B cell (primary cell): ENCODE measurements around the gene PTCRA. TPM values are rescaled to one million over a fixed set of nuclear protein-coding genes. Genes with fewer than 3 reads are reported as not detected.

Source experiments
- ATAC-seq: fragments of 200-7000 bp; cut with Tn5 transposase; one replicate; pipeline ENCODE4 v1.10.0; 2021; ENCODE audit warnings: low read depth, mild to moderate bottlenecking, moderate number of reproducible peaks, moderate library complexity
- CTCF ChIA-PET: fragments of 350-600 bp; sonication (Branson Sonifier 250); formaldehyde crosslinking; loops from one replicate; lab custom pipeline; 2021; ENCODE audit warnings: antibody characterized with exemption, inconsistent platforms; lab: Charles Lee
- POLR2A ChIA-PET: fragments of 350-600 bp; sonication (Branson Sonifier 250); formaldehyde crosslinking; loops from one replicate; lab custom pipeline; 2021; ENCODE audit warnings: antibody characterized with exemption; lab: Charles Lee
- DNase-seq: peaks from one replicate; pipeline ENCODE4 v3.0.0; 2013
- H2AFZ ChIP-seq: 2 replicates; pipeline ENCODE4 v1.6.1; 2012; ENCODE audit warnings: mild to moderate bottlenecking, low read depth, low read length; ENCODE audit not compliant: insufficient read depth, poor library complexity, severe bottlenecking
- H3K27ac ChIP-seq, 2 donors: 1 replicate in 1 of 2; 2 replicates in 1 of 2; pipeline ENCODE4 v1.5.1; 2012 to 2013; ENCODE audit warnings: low read length in 2 of 2, mild to moderate bottlenecking in 2 of 2, moderate library complexity in 1 of 2
- H3K27me3 ChIP-seq, 4 experiments: fragments of 200-600 bp in 1 of 4; sonication (generic) in 1 of 4; replicated peaks in 1 of 4; 1 replicate in 2 of 4; 2 replicates in 2 of 4; pipeline versions ENCODE4 v1.6.1 to v1.7.0; 2013 to 2016; ENCODE audit warnings: low read length in 3 of 4, mild to moderate bottlenecking in 2 of 4, mixed read lengths in 1 of 4, moderate library complexity in 1 of 4; ENCODE audit not compliant: insufficient read depth in 4 of 4, control insufficient read depth in 3 of 4; ENCODE audit errors: control extremely low read depth in 1 of 4
- H3K36me3 ChIP-seq, 2 experiments: replicated peaks in 1 of 2; 1 replicate in 1 of 2; 2 replicates in 1 of 2; pipeline versions ENCODE4 v1.6.1 to v1.7.1; 2013; ENCODE audit warnings: low read length in 1 of 2; ENCODE audit not compliant: insufficient read depth in 2 of 2, control insufficient read depth in 1 of 2; ENCODE audit errors: control extremely low read depth in 1 of 2, extremely low read depth in 1 of 2
- H3K4me1 ChIP-seq, 2 donors: fragments of 200-600 bp in 1 of 2; sonication (generic) in 1 of 2; 1 replicate in 1 of 2; 2 replicates in 1 of 2; pipeline versions ENCODE4 v1.5.1 to v1.6.1; 2013 to 2017; ENCODE audit warnings: low read length in 2 of 2; ENCODE audit not compliant: control insufficient read depth in 2 of 2, insufficient read depth in 2 of 2
- H3K4me2 ChIP-seq: replicated peaks from 2 replicates; pipeline ENCODE3; 2012; ENCODE audit warnings: mild to moderate bottlenecking, low read depth, low read length; ENCODE audit not compliant: poor library complexity, severe bottlenecking
- H3K4me3 ChIP-seq, 5 experiments: fragments of 200-600 bp in 1 of 5; sonication (generic) in 1 of 5; 1 replicate in 3 of 5; 2 replicates in 2 of 5; pipeline versions ENCODE4 v1.5.1 to v1.7.0; 2011 to 2016; ENCODE audit warnings: low read length in 4 of 5, mild to moderate bottlenecking in 4 of 5, low read depth in 2 of 5, control low read depth in 1 of 5, moderate library complexity in 1 of 5; ENCODE audit not compliant: insufficient read depth in 1 of 5; ENCODE audit errors: control extremely low read depth in 1 of 5, extremely low read depth in 1 of 5
- H3K79me2 ChIP-seq: fragments of 200-600 bp; sonication (generic); one replicate; pipeline ENCODE4 v1.6.0; 2016; ENCODE audit warnings: low read length; ENCODE audit not compliant: control insufficient read depth, insufficient read depth
- H3K9ac ChIP-seq: fragments of 200-600 bp; sonication (generic); 2 replicates; pipeline ENCODE4 v1.6.1; 2017; ENCODE audit warnings: mild to moderate bottlenecking, low read length, moderate library complexity
- H3K9me3 ChIP-seq, 3 donors: one replicate each; pipeline versions ENCODE4 v1.6.1 to v1.7.1; 2013; ENCODE audit warnings: low read length in 2 of 3; ENCODE audit not compliant: control insufficient read depth in 2 of 3, insufficient read depth in 1 of 3; ENCODE audit errors: control extremely low read depth in 1 of 3
- H4K20me1 ChIP-seq: 2 replicates; pipeline ENCODE4 v1.6.0; 2012; ENCODE audit warnings: mild to moderate bottlenecking, low read length; ENCODE audit not compliant: insufficient read depth, control insufficient read depth, poor library complexity, severe bottlenecking
- H3K27ac Mint-ChIP-seq: one replicate; pipeline ENCODE4 v1.8.0; 2021; ENCODE audit warnings: mixed read lengths
- H3K27me3 Mint-ChIP-seq: one replicate; pipeline ENCODE4 v1.8.0; 2021; ENCODE audit warnings: mixed read lengths
- H3K4me1 Mint-ChIP-seq: one replicate; pipeline ENCODE4 v1.8.0; 2021; ENCODE audit warnings: mixed read lengths
- H3K4me3 Mint-ChIP-seq: one replicate; pipeline ENCODE4 v1.8.0; 2021; ENCODE audit warnings: mixed read lengths
- H3K9me3 Mint-ChIP-seq: one replicate; pipeline ENCODE4 v1.8.0; 2022; ENCODE audit warnings: mixed read lengths; ENCODE audit not compliant: insufficient read depth
- CTCF ChIP-seq: fragments of 200-600 bp; IDR thresholded peaks from one replicate; pipeline ENCODE4 v1.8.0; 2022; ENCODE audit warnings: antibody characterized with exemption, mild to moderate bottlenecking
- EZH2 ChIP-seq: IDR thresholded peaks from 2 replicates; pipeline ENCODE4 v1.6.1; 2012; ENCODE audit warnings: borderline replicate concordance, low read depth, mild to moderate bottlenecking, moderate library complexity, low read length; ENCODE audit not compliant: insufficient read depth, poor library complexity, severe bottlenecking
- WGBS: methylation state at CpG from one replicate; pipeline ENCODE4 v1.1.5; 2013; ENCODE audit warnings: missing lambda C conversion rate; ENCODE audit not compliant: insufficient coverage; 5-methylcytosine and 5-hydroxymethylcytosine counted together
- intact Hi-C: fragments of 100-400 bp; cut with micrococcal nuclease; formaldehyde crosslinking; loops from one replicate; pipeline ENCODE4 v1.10.0; 2022
- polyA plus RNA-seq: library from polyadenylated mRNA; depleted of rRNA; stranded (reverse); fragments of >200 nt; gene quantifications from 2 replicates; pipeline ENCODE4 v1.2.3, GENCODE V29; 2012
- total RNA-seq, 2 donors: library from RNA; stranded (reverse); fragments of 120-200 nt in 1 of 2; gene quantifications; 1 replicate in 1 of 2; 2 replicates in 1 of 2; pipeline versions ENCODE4 v1.2.3 to v1.2.4, GENCODE V29; 2013 to 2022

PTCRA gene
- total and polyA plus RNA-seq, 2 donors (not counting 1 experiment from before 2014, with no cell fraction given) = not detected

- Histone ChIP-seq H3K79me2 (peaks cover 78% of the 10 kb centered on the region), H4K20me1 (peaks cover 82% of the 10 kb centered on the region), H3K36me3 (peaks cover 1 to 65% of the 10 kb centered on the region in 2 experiments), H3K4me2 (peak overlapping the region; percentile 56), H3K27me3 (no peaks in the 10 kb centered on the region), H3K4me3 (peak overlapping the region in 2 of 5 experiments; percentile 5 to 31), H2AFZ (no peak overlapping the region), H3K27ac (peak overlapping the region; percentile 8 to 97), H3K9ac (peak overlapping the region; percentile 17), H3K4me1 (peaks cover 48 to 61% of the 10 kb centered on the region in 2 donors), H3K9me3 (no peaks in the 10 kb centered on the region)
- ATAC-seq (no peak), DNase-seq (no peak)
- ChIA-PET POLR2A (interaction anchor here (1.6 kb wide), 1 partner anchor 27 kb away, joined by 4 read pairs; no protein-coding TSS in a partner anchor), CTCF (interaction anchor here (1.3 to 2.5 kb wide), 2 partner anchors 46 to 51 kb away, joined by 4 to 6 read pairs; partner anchors contain the start of genes PEX6 and PPP2R5D)
- Mint-ChIP-seq H3K4me1 (peaks cover 64% of the 10 kb centered on the region), H3K27ac (peak overlapping the region; percentile 76), H3K9me3 (no peaks in the 10 kb centered on the region), H3K27me3 (no peaks in the 10 kb centered on the region), H3K4me3 (peak overlapping the region; percentile 100)
- 35% methylated on average over 2 of the region's 3 CpGs for WGBS
- intact Hi-C loops = no loop called here
- TF ChIP-seq CTCF (no peak), EZH2 (no peak)
Observed at GRCh38 chr6:42933205-42933604, 17.4 kb downstream of the PTCRA start.

- no peak overlapping the region for H3K9ac ChIP-seq
- ChIA-PET CTCF (no interaction called here), POLR2A (interaction anchor here (0.6 kb wide), 2 partner anchors 18 to 43 kb away, joined by 4 to 5 read pairs; no protein-coding TSS in a partner anchor)
- no peak for DNase-seq
- H3K4me2 ChIP-seq = no peak overlapping the region
- no peaks in the 10 kb centered on the region for H3K9me3 ChIP-seq
- Mint-ChIP-seq H3K27ac (peak overlapping the region; percentile 50), H3K27me3 (no peaks in the 10 kb centered on the region), H3K4me3 (no peak overlapping the region), H3K9me3 (no peaks in the 10 kb centered on the region), H3K4me1 (peaks cover 62% of the 10 kb centered on the region)
- H4K20me1 ChIP-seq = peaks cover 88% of the 10 kb centered on the region
- H2AFZ ChIP-seq = no peak overlapping the region
- peaks cover 43 to 52% of the 10 kb centered on the region in 2 donors for H3K4me1 ChIP-seq
- TF ChIP-seq EZH2 (no peak), CTCF (no peak)
- peak overlapping the region in 1 of 2 donors; percentile 53 for H3K27ac ChIP-seq
- peaks cover 84% of the 10 kb centered on the region for H3K79me2 ChIP-seq
- ATAC-seq = no peak
- H3K36me3 ChIP-seq = peaks cover 1 to 80% of the 10 kb centered on the region in 2 experiments
- intact Hi-C loops = no loop called here
- no peak overlapping the region for H3K4me3 ChIP-seq
- 63% methylated on average over 7 of the region's 7 CpGs for WGBS
- no peaks in the 10 kb centered on the region for H3K27me3 ChIP-seq
Observed at GRCh38 chr6:42935322-42935721, 19.5 kb downstream of the PTCRA start.
